GM12874 (cell line): ENCODE results near the gene MAP4K3.

Experiments used
- TF ChIP-seq, protein P1 (sequence below): IDR thresholded peaks from 2 replicates; pipeline ENCODE4 v1.5.1; 2011; ENCODE audit warnings: low read depth, mild to moderate bottlenecking, control low read depth, low read length, moderate library complexity; ENCODE audit not compliant: insufficient read depth

MAP4K3 gene

DNA sequence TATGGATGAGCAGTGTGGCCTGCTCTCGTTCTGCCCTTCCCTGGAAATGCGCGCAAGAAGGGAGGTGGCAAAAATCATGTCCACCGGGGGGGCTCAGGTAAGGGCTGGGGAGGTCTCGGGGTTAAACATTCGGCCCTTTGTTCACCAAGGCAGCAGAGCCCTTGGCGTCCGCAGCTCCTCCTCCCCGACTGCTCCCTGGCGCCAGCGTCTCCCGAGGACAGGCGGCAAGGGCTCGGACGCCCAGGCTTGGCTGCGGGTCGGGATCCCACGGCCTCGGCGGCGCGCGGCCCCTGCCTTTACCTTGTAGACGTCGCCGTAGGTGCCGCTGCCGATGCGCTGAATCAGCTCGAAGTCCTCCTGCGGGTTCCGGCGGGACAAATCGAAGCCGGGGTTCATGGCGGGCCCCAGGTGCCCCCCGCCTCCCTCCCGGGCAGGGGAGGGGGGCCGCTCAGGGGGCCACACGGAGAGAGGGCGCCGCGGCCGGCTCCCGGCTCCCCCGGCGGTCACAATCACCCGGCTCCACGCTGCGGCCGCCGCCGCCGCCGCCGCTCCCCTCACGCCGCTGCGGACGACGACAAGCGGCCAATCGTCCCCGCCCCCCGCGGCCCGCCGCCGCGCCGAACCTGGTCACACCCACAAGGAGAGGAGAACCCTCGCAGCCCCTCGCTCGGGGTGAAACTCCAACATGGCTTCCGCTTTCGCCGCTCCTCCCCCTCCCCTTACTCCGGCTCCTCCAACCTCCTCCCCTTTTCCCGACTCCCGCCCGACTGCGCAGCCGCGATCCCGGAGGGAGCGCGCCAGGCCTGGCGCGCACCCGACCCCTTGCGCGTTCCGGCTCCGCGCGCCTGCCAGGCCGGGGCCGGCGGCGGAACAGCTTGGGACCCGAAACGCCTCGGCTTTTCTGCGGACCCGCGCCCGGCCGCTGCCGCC is at the start of gene MAP4K3:
Gene MAP4K3 (minus strand): TSS at position 694 of the 930 bp plus-strand sequence. CDS start 298 bp downstream, at position 396.
- TF ChIP-seq, protein P1, sequence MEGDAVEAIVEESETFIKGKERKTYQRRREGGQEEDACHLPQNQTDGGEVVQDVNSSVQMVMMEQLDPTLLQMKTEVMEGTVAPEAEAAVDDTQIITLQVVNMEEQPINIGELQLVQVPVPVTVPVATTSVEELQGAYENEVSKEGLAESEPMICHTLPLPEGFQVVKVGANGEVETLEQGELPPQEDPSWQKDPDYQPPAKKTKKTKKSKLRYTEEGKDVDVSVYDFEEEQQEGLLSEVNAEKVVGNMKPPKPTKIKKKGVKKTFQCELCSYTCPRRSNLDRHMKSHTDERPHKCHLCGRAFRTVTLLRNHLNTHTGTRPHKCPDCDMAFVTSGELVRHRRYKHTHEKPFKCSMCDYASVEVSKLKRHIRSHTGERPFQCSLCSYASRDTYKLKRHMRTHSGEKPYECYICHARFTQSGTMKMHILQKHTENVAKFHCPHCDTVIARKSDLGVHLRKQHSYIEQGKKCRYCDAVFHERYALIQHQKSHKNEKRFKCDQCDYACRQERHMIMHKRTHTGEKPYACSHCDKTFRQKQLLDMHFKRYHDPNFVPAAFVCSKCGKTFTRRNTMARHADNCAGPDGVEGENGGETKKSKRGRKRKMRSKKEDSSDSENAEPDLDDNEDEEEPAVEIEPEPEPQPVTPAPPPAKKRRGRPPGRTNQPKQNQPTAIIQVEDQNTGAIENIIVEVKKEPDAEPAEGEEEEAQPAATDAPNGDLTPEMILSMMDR, result no peak

DNA sequence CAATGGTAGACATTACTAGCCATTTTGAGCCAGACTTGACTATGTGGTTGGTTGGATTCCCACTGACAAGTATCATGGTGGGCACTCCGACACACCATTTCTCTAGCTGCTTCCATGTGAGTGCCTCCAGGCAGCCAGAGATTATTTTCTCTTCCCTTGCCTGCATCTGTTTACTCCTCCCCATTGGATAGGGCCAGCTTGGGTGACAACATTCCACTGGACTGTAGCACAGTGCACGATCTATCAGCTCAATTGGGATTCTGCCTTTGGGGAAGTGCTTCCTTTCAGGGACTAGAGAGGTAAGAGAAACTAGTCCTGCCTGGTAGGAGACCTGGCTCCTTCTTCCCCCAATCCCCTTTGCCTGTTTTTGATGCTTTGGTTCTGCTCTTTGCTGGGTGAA is 49.0 kb upstream of the MAP4K3 start:
- TF ChIP-seq, protein P1, result no peak

DNA sequence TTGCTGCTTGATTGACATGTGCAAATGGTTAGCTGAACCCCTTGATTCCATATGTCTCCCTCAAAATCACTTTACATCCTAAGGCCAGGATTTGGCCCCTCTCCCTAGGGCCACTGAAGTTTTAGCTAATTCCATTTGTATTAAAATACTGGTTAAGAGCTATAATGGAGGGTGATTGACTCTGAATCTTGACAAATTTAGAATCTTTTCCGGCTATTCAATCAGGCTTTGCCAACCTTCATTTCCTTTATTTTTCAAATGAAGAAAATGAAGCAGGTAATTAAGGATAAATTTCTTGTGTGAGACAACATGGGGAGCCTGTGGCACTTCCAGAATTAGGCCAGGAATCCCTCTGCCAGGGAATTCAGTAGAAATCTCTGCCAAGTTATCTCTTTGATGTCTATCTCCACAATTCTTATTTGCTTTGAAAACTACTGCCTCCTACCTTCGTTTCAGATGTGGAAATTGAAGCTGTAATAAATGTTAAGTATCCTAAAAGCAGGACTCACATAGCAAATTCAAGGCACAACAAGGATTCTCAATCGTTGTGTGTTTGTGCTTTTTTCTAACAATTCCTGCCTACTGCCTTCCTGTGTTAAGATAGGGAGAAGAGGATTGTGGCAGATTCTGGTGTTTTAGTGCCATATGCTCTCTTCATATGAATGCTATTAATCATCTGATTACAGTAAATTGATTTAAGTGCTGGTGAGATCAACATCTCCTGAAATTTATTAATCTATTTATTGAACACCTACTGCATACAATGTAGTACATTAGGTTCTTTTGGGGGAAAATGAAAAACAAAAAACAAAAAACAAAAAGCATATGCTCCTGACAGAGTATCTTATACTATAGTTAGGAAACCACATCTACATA is 47.8 kb upstream of the MAP4K3 start:
- TF ChIP-seq, protein P1, result no peak

DNA sequence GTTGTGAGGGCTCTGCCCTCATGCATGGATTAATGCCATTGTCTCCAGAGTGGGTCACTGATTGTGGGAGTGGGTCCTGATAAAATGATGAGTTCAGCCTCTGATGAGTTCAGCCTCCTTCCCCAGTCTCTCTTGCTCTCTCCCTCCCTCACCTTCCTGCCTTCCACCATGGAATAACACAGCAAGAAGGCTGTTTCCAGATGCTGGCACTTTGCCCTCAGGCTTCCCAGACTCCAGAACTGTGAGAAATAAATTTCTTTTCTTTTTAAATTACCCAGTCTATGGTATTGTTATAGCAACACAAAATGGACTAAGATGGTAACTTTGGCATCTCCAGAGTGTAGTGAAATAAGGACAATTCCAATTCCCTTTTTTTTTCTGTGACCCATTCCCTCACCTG is 47.1 kb upstream of the MAP4K3 start:
- TF ChIP-seq, protein P1, result no peak

DNA sequence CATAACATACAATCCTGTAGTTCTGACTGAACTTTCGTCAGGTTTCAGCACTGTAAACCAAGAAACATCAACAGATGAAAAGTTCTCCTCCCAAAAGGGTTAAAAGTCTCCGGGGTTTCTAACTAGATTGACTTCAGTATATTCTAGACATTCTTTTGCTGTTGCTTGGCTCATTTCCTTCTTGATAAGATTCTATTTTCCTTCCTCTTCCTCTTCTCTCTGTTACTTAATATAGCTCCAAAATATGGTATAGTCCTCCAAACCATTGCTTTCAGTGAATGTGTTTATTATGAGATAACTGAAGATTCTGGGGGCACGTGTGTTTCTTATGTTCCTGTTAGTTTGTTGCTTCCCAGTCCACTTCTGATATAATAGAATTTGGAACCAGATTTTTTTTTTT is 46.4 kb upstream of the MAP4K3 start:
- TF ChIP-seq, protein P1, result no peak

DNA sequence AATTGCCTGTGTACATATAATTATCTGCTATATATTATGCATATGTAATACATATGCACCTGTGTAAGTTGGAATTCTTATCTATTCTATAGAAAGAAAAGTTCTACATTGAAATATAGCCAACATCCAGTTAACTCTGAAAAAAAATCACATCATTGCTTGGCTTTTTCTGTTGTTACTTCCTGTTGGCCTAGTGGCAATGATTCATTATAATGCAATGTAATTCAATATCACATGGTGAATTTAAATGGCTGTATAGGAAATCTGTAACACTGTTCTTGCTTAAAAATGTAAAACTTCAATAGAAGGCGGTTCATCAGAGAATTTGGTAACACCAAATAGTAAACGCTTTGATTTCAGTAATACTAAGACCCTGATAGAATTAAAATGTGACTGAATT is 44.5 kb upstream of the MAP4K3 start:
- TF ChIP-seq, protein P1, result no peak

DNA sequence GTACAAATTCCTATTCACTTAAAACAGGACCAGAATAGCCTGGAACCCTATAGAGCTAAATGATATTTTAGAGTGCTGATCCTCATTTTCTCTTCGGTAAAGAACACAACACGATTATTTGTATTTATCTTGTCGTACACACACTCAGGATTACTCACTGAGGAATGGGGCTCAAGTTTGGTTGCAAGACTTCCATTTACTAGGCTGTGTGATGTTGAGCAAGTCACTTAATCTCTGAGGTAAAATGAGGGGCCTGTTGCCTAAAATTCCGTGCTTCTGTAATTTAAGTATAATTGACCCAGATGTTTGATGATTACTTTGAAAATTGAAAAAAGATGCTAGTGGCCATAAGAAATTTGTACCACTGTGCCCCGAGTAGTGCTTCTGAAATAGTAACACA is 42.6 kb upstream of the MAP4K3 start:
- TF ChIP-seq, protein P1, result no peak
